ENCODE measurements around the gene SARDH.
"Not testable (repeated sequence)": the region's sequence is repeated elsewhere in the genome, so short reads cannot be mapped to it uniquely, and the experiment has no call there.

The SARDH gene

DNA sequence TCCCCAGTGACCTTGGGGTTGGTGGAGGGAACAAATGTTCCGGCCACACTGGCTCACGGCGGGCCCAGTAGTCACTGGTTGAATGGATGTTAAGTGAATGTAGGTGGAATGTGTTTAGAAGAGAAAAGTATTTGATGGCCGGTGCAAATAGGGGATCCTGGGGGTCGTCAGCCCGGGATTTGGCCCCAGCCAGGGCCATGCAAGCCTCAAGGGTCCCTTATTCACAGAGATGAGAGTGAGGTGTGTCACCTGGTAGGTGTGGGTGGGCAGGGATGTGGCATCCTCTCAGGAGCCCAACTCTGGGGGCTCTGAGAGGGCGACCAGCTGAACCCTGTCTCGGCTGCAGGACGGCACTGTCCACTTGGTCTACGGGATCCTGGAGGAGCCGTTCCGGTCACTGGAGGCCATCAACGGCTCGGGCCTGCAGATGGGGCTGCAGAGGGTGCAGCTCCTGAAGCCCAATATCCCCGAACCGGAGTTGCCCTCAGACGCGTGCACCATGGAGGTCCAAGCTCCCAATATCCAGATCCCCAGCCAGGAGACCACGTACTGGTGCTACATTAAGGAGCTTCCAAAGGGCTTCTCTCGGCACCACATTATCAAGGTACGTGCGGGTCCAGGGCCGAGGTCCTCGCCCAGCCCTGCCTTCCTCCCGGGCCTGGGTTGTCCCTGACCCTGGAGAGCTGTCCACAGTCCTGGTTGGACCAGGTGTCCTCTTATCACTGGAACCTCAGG is 96.1 kb downstream of the SARDH start:
- no peak for DNase-seq

DNA sequence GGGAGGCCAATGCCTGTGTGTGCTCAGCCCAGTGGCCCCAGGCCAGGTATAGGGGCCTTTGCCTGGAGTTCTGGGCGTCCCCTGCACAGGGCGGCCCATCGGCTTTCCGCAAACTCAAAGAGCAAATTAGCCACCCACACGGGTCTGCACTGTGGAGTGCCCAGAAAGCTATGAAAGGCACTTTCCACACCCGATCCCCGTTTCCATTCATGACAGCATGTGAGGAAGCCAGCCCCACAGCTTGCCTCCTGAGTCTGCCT is 96.8 kb downstream of the SARDH start:
- DNase-seq: no peak

DNA sequence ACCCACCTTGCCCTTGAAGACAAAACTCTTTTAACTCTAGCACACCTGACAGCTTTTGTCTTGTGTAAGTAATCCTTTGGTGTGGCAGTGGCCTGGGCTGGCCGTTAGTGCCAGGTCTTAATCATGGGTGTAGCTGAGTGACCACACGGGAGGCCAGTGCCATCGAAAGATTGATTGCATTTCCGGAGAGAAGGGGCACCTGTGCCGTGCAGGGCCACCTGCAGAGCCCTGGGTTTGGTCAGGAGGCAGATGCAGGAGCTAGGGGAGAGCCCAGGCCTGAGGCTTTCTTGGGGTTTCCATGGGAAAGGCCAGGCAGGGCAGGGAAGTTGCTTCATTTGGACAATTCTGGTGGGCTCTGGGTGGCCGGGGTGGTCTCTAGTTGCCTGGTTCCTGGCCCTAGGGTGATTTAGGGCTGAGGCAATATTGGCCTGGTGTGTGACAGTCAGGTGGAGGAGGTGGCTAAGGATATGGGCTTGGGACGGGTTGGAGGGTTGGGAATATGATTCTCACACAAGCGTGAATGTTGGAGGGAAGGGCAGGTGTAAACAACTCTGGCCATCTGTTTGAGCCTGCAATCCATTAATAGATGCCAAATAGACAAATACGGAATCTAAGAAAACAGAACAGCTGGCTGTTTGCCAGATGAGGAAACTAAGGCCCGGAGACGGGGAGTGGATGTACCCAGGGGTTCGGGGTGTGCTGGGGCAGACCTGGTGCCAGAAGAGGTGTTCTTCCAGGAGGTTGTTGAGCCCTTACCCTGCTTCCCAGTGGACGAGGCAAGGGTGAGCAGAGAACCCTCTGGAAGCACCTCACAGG is 97.4 kb downstream of the SARDH start:
- DNase-seq: no peak

DNA sequence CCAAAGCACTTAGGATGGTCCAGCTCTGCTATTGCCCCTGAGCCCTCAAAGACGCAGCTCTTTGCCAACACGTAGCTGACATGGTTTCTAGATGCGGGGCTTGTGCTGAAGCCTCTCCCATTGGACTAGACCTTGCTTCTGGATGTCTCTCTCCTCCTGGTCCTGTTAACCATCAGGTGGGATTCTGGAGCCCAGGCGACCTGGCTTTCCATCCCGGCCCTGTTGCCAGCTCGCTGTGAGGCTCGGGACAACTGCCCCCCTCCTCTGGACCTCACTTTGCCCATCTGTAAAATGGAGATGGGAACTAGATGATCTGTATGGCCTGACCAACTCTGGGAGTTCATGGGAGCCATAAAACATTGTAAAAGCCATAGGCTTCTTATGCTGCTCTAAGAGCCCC is 98.0 kb downstream of the SARDH start:
- no peak for DNase-seq

DNA sequence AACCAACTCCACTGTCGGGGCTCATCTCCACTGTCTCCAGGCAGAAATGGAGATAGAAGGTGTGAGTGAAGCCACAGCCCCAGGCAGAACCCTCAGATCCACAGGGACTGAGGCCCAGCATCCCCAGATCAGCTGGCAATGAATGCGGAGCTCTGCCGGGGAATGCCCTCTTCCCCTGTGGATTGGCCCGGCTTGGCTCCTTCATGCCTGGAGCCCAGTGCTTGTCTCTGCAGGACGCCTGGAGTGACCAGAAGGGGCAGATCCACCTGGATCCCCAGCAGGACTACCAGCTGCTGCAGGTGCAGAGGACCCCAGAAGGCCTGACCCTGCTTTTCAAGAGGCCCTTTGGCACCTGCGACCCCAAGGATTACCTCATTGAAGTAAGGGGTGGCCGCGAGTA is 98.5 kb downstream of the SARDH start:
- DNase-seq: no peak

DNA sequence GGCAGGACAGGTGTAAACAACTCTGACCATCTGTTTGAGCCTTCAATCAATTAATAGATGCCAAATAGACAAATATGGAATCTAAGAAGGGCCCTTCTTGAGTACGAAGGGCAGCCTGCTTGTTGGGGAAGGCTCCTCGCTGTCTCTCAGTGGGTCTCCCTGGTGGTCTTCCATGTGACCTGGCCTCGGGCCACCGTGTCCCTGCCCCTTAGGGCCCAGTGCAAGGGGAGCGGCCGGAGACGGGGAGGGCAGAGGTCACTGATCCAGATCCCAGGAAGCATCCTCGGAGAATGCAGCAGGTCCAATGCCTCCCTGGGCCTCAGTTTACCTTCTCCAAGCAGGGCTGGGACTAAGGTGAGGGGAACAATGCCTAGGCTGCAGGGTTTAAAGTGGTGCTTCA is 99.4 kb downstream of the SARDH start:
- no peak for DNase-seq

DNA sequence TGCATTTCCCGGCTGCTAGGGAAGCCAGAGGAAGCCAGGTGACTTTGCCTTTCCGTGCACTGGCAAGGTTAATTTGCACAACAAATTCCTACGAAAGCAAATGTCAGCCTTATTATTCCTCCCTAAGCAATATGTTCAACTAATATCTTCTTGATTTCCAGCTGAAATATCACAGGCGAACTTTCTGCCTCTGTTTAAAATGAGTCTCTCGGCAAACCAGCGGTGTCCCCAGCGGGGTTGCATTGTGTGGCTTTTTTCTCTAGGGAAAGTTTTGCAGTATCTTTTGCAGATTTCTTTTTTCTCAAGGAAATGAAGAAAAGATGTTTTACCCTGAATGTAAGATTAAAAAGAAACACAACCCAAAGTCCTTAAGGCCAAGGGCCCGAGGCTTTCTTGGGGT is 100.1 kb downstream of the SARDH start:
- DNase-seq: no peak

DNA sequence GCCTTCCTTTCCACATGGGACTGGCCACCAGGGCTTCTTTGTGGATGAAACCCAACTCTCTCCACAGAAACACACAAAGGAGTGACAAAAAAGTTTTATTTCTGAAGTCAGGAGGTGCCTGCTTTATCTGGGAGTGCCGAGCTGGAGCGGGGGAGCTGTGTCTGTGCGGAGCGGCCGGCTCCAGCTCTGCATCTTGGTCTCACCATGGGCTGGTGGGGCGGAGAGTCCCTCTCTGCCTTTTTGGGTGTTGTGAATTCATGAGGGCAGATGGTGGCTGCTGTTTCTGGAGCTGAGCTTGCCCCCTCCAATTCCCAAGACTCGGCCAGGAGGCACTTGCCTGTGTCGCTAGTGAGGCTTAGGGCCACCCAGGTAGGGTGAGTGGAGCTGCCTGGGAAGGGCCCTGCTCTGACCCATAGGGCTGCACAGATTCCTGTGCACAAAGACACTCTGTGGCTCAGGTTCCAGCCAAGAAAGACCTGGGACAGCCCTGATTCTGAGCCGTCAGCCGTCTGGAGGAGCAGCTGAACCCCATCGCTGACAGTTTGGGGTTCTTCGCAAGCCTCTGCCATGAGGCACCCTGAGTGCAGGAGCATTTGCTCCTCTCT is 100.6 kb downstream of the SARDH start:
- DNase-seq: no peak

DNA sequence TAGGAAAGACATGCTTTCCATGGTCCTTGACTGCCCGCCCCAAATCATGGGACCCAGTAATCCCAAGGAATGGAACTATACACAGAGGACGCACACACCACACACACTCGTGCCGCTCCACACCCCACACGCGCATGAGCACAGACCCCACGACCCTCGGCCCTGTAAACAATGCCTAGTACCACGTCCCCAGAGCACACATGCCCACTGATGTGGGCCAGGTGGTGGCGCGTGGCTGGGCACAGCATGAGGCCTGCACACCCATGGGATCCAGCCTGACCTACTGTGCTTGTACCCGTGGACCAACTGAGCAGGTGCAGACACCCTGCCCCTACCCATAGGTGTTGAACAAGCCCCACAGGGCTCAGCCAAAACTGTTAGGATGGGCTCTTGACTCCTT is 101.2 kb downstream of the SARDH start:
- no peak for DNase-seq

DNA sequence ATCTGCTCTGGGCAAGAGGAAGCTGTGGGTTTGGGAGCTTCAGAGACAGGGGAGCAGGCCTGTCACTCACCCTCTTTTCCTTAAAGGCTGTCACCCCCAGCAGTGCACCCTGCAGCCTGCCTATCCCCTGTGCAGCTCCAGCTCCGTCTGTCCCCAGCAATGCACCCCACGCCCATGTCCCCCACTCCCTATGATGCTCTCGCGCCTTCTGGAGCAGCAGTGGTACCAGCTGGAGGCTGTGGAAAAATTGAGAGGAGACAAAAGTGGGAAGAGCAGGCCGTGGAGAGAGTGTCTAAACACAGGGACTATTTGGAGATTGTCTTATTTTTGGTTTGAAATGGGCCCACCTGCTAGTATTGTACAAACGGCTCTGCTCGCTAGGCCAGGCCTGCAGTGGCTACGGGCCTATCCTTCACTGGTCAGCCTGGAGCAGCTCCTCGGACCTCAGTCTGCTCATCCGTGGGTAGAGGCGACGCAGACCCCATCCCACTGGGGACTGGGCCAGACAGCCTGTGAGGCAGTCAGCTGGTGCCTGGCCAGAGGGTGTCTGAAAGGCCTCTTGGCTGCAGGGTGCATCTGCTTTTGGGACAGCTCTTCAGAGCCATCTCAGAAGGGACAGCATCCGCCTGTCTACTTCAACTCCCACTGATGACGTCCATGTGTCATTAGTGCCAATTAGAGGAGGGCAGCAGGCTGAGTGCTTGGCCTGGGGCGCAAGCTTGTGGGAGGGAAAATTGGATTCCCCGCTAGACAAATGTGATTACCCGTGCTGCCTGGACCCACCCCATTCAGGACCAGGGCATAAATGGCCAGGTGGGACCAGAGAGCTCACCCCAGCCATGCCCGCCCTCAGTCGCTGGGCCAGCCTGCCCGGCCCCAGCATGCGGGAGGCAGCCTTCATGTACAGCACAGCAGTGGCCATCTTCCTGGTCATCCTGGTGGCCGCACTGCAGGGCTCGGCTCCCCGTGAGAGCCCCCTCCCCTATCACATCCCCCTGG is 102.3 kb downstream of the SARDH start, which contains the start of gene DBH:
Gene DBH (plus strand): TSS at position 831 of the 999 bp plus-strand sequence. CDS start 9 bp downstream, at position 840.
- DNase-seq: no peak

DNA sequence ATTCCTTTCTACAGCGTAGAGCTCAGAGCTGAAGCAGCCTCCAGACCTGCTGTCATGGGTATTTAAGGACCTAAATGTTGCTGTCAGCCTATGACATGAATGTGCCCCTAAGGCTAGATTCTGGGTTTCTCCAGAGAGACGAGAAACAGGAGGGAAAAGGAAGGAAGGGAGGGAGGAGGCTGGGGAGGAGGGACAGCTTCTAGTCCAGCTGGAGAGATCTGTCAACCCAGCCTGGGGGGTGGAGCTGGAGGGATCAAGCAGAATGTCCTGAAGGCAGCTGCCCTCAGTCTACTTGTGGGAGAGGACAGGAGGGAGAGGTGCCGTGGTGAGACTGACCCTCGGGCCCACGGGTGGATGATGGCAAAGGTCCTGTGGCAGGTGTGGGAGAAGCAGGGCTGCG is 103.1 kb downstream of the SARDH start:
- DNase-seq: no peak

DNA sequence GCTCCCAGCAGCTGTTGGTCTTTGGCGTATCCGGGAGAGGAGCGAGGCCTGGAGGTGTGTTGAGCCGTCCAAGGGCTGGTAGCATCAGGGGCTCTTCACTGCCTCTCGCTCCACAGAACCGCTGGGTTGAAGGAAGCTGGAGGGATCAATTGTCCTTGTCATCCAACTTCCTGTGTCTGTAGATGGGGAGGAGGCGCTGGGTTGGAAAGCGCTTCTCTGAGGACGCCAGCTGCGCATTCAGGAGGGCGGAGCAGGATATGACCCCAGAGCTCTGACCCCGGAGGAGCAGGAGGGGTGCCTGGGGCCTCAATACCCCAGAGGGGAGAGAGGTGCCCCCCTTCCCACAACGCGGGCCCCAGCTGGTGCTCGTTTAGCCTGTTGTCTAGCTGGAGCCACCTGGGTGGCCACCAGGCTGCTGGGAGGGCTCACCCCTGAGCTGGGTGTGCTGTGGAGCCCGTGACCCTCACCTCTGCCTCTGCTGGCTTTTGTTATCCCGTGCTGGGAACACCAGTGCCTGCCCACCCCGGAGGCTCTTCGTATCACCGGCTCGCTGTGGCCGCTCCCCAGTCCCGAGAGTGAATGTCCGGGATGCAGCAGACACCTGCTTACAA is 104.0 kb downstream of the SARDH start:
- DNase-seq: no peak

DNA sequence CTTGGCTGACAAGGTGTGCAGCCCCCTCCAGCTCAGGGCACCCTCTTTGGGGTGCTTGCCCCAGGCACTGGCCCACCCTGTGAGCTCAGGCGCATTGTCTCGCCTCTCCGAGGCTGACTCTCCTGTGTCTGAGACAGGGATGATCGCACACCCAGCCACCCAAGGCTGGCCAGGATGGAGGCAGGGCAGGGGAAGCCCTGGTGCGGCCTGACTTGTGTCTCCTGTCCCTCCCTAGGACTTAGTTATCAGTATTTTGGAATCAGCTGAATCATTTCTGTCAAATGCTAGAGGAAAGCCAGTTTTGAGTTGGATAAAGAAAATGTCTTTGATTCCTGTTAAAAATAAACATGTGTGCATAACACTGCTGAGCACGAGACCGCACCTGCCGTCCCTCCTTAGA is 104.5 kb downstream of the SARDH start:
- DNase-seq: no peak

DNA sequence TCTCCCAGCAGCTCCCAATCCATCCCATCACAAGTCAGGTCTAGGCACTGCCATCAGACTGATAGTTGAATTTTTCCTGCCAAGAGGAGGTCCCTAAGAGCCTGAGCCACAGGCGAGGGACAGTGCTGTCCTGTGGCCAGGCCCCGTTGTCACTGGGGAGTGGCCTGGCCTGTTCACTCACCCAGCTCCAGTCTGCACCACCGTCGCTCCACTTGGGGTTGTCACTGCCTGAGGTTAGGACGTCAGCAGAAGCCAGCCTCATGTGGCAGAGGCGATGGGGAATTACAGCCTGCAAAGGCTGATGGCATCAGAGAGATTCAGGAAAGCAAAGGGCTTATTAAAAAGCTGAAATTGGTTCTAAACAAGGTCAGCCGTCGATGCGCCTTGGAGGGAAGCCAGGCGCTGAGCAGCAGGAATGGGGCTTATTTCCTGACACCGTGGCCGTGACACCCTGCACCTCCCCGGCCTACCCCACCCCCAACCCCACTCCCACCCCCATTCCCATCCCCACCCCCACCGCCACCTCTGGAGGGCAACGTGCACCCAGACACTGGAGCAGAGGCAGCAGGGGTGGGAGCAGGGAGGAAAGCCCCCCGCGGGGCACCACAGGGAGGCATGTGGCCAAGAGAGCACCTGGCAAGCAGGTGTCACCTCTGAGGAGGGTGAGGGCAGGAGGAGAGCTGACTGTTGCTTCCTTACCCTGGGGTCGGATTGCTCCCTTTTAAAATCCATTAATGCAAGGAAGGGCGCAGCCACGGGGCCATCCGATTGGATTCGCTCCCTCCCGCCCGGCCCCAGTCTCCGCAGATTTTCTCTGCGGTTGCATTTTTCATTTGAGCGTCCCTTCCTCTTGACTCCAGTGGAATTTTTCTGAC is 105.1 kb downstream of the SARDH start:
- no peak for DNase-seq

DNA sequence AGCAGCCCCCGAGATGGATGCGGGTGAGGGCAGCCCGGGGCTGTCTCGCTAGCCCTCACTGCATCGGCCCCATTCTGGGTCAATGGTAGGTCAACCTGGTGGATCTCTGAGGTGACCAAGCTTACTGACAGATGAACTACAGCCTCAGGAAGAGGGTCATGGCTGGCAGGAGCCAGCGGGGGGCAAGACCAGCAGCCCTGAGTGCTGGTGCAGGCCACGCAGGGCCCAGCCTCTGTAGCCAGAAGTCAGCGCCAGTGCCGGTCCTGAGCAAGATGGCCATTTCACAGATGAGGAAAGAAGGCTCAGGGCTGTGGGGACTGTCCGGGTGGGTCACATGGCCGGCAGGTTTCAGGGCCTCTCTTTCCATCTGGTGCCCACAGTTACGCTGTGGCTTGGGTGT is 107.0 kb downstream of the SARDH start:
- no peak for DNase-seq

DNA sequence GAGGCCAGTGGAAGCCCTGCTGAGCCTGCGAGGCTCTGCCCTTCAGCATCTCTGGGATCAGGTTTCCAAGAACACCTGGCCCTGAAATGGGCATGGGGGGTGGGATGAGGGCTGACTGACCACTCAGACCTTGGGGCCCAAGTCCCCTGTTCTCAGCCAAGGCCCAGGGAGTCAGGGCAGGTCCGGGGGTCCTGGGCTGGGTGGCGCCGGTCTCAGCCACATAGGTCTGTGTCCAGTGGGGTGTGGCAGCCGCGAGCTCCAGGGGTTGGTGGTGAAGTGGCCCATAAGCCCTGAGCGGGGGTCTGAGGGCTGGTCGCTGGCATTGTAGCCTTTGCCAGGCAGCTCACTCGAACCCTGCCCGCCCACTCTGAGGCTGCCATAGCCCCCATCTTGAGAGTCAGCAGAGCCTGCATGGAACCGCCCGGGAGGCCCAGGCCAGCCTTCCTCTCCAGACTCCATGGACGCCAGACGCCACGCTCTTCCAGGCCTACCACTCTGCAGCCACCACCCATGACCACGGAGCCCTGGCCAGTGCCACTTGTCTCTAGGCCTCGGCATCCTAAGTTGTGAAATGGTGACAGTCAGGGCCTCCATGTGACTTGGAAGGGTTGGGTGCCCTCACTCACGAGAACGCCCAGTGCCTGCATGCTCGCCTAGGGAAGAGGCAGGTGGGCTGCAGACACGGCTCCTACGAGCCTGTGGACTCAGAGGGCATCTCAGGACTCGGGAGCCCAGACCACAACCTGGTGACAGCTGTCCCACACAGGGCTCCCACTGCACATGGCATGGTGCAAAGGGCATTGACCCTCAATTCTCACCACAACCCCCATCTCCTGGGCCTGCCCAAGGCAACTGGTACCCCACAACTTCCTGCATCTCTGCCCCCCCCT is 108.7 kb downstream of the SARDH start:
- no peak for DNase-seq

DNA sequence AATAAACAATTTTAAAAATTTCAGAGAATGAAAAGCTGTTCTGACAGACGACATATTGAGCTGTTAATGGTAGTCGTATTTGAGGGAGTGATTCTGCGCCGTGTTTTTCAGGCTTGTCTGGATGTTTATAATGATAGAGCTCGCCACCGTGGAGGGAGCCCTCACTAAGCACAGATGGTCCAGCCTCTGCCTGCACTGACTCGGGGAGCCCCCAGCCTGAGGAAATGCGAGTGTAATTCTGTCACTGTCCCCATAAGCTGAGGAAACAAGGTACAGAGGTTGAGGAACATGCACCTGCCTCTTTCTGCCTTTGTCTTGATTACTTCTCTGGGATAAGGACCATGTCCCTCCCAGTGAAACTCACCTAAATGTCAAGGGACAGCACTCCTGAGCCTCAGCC is 109.4 kb downstream of the SARDH start:
- DNase-seq: no peak

DNA sequence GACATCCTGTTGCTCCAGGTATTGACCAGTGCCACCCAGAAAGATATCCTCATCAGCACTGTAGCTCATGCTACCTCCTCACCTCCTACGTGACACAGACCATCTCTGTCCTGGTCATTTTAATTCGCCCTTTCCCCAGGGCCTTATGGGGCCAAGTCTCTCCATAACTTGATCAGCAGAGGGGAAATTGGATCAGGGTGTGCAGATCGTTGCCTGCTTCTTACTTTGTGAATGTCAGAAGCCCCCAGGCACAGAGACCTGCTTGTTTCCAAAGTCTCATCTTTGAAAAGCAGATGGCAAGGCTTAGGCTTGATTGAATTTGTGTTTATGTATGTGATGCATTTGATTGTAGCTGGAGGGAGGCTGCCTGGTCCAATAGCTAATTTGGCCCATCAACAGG is 110.8 kb downstream of the SARDH start:
- DNase-seq: no peak

DNA sequence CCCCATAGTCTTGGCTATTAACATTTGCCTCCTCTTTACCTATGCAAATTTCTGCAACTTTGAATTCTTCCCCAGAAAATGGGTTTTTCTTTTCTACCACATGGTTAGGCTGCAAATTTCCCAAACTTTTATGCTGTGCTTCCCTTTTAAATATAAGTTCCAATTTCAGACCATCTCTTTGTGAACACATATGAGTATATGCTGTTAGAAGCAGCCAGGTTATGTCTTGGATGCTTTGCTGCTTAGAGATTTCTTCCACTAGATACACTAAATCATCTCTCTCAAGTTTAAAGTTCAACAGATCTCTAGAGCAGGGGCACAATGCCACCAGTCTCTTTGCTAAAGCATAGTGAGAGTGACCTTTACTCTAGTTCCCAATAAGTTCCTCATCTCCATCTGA is 112.1 kb downstream of the SARDH start:
- DNase-seq: not testable (repeated sequence)

DNA sequence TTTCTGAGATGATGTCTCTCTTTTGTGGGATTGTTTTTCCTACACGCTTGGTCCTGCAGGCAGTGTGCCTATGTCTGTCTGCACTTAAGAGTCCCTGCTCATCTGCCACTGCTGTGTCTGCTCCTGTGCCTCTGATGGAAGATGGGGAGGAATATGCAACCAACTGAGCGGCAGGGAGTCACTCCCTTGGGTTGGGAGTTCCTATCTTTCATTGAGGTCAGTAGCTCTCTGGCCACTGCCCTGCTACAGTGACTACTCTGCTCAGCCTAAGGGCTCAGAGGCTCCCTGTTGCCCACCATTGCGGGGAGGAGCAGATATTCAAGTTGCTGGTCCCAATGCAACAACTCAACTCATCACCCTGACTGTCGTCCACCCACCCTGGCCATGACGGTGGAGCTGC is 115.6 kb downstream of the SARDH start:
- DNase-seq: no peak

Measured in inflammatory macrophage treated with lipopolysaccharide for 4 hours (primary cell).